GM19023 (cell line): Measurements from ENCODE around the gene FRMD6.

Source experiments
- ATAC-seq: cut with Tn5 transposase; IDR thresholded peaks from one replicate; pipeline ENCODE4 v1.9.1; 2021; ENCODE audit warnings: mild to moderate bottlenecking, moderate library complexity; ENCODE audit not compliant: unreplicated experiment

FRMD6 gene

DNA sequence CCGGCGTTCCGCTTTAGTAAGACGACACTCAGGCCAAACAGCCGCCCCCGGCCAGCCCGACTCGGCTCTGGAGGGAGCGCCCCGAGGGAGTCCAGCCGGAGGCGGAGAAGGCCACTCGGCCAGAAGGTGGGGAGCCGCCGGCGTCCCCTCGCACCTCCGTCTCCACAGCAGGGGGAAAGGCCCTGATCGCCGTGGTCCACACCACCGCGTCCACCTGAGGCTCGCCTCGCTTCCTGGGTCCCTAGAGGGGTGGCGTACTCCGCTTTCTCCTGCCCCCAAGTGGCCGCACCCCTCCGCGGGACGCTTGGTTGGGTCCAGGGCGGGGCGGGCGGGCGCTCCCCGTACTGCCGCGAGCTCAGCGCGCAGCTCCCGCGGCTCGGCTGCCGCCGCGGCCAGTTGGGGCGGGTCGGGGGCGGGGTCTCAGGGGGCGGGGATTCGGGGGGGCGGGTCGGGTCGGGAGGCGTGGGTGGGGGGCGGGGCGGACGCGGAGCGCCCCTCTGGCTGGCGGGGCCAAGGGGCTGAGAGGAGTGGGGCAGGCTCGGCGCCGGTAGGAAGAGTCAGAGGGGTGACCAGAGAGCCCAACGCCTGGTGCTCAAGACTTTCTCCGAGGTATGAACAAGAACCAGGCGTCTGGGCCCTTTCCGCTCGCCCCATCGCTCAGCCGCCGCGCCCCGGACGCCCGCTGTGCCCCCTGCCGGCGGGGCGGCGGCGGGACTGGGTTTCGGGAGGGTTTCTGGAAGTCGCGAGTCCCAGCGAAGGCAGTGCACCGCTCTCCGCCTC lies at the start of gene FRMD6:
Gene FRMD6 (plus strand): TSS at position 523 of the 780 bp plus-strand sequence. CDS start 37,927 bp downstream, outside the sequence.
- peak; percentile 75 for ATAC-seq

DNA sequence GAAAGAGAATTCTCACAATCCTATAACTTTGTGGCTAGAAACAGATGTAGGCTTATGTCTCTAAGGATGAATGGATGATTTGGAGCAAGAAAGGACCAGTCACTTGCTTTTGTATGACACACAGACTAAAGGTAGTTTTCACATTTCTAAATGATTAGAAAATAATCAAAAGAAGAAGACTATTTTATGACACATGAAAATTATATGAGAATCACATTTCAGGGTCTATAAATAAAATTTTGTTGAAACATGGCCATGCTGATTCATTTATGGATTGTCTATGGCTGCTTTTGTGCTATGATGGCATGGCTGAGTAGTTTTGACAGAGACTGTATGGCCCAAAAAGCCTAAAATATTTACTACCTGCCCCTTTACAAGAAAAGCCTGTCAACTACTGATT lies 49.4 kb upstream of the FRMD6 start:
- no peak for ATAC-seq

DNA sequence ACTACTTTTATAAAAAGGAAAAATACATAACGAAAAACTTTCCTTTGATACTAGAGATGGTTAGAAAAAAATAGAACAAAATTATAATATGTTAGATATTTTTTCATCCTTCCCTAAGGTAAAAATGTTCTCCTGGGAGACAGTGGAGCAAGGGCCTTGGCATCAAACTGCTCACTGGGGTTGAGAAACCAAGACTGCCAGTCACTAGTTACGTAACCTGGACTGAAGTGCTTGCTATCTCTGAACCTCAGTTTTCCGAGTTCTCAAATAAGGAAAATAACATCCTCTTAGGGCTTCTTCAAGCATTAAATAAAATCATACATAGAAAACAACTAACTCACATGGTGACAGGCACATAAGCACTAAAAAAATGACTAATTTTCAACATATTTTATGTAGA lies 48.2 kb upstream of the FRMD6 start:
- no peak for ATAC-seq

DNA sequence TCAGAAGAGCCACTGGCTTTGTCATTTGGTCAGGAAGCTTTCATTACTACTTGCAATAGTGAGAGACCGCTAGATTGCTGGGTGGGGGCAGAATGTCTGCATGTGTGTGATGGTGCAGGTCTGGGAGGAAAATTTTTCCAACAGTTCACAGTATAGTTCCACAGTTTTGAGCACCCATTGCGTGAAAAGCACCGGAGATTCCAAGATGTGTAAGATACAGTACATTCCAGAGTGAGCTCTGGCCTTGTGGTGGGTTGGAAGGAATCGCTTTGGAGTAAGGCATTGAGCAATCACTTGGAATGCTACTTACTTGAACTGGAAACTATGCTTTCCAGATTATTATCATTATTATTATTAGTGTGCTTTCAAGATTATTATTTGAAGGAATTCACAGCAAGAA lies 47.6 kb upstream of the FRMD6 start:
- no peak for ATAC-seq

DNA sequence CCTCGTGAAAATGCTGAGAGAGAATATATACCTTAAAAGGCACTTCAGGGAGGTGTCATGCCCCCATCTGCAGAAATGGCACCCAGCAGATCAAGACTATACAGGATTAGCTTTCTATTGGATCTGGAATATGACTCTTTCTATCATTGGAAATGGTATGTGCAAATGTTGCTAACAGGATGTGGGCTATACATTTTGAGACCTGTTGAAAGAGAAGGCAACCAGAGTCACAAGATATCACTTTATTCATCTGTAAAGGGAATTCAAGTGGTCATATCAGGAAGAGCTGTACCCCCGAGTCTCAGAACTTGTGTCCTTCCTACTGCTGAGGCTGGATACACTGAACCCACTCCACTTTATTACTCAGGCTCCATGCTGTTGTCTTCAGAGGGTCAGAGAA lies 46.1 kb upstream of the FRMD6 start:
- ATAC-seq = no peak

DNA sequence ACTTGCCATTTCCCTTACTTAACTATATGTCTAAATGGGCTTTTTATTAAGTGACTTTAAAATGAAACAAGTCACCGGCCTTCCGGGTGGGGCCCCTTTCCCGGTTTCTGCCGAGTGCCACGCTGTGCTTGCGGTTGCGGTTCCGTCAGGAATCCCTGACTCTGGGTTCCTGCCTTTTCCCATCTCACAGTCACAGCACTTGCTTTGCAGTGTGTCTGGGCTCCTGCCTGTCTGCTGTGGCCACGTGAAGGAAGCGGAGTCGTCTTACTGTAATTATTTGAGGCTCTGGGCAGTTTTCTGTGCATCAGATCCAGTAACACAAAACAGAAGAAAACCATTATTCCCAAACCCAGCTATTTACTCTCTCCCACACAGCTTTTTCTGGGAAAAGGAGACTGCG lies 44.0 kb upstream of the FRMD6 start:
- ATAC-seq = no peak

DNA sequence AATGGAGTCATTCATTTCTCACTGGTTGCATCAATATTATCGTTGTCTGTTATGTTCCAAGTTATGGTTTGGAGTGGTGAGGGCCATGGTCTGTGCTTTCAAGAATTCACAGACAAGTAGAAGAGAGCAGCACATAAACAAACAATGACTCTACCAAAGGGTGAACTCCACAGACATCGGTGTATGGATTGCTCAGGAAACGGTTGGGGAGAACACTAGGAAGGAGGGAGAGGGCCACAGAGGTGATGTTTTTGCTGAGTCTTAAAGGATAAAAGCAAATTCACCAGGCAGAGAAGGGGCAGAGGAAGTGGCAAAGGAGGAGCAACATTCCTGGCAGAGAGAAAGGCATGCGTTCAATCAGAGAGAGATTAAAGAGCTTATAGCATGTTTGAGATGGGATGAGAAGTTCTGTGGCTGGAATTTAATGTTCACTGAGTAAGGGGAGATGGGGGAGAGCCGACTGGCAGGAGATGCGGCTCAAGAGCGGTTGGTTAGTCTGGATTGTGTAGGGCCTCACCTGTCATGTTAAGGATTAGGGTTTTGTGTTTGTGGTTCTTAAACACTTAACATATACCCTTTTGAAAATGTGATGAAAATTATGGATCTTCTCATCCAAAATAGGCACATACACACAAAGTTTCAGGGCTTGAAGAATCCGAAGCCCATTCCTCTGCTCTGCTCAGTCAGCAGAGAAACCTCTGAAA lies 42.3 kb upstream of the FRMD6 start:
- peak; percentile 21 for ATAC-seq

DNA sequence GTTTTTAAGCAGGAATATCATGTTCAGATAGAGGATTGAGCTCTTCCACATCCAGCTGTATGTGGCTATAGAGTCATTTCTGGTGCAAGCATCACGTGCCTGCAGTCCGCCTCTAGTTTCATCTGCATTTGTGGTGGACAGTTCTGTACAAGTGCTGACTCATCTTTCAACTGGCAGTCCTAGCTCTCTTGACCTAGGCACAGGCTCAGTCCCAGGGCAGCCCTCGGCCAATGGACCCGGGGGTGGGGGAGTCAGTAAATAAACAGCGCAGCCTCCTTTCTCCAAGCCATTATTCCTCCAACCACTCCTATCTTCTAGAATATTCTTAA lies 41.8 kb upstream of the FRMD6 start:
- ATAC-seq = peak; percentile 87

DNA sequence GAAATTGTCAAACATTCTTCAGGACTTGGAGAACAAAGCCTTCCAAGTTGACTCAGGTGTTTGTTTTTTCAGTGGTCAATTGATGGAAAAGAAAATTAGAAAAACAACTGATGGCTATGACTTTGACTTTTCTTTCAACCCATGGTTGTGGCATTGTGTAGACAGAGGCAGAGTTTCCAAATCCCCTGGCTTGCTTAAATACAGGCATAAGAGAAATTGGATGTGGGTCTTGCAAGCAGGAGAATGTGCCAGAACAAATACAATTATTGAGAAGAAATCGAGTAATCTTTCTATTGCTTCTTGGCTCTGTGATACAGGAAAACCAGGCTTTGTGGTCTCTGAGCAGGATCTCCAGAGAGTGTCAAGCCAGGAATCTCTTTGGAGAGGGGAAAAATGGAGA lies 40.9 kb upstream of the FRMD6 start:
- ATAC-seq = no peak

DNA sequence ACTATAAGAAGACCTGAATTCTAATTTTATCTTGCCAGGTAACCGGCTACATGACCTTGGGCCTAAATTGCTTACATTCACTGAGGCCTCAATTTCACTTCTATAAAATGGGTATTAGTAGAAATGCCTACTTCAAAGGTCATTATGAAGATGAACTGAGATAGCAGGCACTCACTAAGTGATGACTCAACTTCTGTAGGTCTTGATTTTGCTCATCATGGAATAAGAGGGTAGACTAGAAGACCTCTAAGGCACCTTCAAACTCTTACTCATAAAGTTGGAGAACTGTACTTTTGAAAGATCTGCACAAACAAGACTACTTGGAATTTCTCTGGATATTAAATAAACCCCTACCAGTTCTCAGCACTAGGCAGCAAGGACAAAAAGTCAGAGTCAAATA lies 39.3 kb upstream of the FRMD6 start:
- ATAC-seq = no peak

DNA sequence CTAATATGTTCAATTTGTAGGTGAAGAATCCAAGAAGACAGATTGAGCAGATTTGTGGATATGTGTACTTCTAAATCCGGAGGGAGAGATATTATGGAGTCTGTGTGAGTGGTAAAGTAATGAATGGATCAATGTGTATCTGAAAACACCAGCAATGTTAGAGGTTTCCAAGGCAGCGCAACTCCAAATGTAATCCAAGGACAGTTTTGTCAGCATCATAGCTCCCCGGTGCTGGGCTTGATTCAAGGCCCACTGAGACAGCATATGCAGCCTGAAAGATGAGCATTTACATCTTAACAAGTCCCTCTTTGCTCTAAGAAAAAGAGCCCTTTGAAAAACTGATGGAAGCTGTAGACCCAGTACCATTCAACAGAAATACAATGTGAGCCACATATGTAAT lies 38.3 kb upstream of the FRMD6 start:
- no peak for ATAC-seq

DNA sequence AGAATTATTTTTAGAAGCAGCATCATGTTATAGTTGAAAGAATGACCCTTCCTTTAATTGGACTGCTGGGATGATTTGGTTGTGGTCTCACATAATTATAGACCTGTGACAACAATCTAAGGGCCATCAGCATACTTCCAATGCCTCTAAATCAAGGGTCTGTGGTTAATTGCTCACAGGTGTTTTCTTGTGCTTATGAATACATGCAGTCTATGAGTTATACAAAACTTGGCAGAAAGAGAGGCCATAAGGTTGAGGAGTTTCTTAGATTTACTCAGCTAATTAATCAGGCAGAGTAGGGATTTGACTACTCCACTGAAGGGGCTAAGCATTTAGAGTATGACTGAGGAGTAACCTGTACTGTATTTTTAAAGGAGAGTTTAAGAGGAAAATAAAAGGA lies 37.0 kb upstream of the FRMD6 start:
- ATAC-seq = no peak

DNA sequence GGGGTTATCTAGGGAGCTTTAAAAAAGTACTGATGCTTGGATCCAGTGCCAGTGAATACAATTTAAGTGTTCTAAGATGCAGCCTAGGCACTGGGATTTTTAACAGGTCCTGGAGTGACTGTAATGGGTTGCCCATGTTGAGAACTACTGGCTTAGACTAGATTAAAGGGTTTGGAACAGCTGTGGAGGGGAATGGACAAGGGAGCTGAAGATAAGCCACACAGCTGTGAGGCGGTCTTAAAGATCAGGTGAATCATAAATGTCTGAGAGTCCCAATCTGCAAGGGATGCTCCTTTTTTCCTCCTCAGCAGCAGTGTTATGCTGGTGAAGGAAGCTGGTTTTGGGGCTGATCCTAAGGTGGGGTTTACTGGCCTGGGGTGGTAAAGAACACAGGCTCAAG lies 35.5 kb upstream of the FRMD6 start:
- ATAC-seq = no peak

DNA sequence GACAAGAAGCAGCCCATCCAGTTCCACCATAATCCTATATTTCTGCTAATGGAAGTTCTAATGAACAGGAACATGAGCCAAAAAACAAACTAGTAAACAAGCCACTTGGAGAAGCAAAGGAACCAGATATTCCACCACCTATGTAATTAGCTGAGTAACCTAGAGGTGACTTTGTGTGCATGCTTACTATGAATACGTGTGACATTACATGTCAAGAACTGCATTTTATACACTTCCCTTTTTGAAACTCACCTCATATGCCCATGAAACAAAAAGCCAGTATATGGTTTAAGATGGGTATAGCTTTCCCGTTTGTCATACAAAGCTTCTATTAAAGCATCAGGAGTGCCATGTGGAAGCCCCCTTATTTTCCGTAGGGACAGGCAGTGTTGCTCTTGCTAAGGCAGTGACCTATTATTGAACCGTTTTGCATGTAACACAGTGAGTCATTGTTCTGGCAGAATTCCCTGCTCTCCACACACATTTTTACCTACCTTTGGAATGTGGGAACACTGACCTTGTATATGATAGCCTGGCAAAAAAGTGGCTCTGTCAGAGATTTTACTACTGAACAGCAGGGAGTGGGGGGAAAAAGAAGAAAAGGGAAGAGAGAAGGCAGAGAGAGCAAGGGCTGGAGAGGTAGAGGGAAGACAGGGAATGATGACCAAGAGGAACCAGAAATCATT lies 34.8 kb upstream of the FRMD6 start:
- no peak for ATAC-seq

DNA sequence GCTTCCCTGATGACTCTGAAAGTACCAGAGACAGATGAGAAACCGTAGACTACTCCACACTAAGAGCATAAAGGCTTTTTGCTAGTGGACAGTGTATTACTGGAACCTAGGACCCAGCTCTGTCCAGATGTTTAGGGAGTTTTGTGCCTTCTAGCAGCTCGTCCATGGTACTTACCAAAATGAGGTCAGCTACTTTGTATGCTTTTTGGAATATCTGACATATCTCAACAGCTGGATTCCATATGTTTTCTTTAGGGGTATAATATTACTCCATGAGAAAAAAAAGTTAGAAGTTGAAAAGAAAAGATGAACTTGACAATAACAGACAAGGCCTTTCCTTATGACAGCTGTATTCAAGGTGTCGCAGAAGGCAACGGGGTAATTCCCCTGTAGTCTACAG lies 32.1 kb upstream of the FRMD6 start:
- ATAC-seq = no peak

DNA sequence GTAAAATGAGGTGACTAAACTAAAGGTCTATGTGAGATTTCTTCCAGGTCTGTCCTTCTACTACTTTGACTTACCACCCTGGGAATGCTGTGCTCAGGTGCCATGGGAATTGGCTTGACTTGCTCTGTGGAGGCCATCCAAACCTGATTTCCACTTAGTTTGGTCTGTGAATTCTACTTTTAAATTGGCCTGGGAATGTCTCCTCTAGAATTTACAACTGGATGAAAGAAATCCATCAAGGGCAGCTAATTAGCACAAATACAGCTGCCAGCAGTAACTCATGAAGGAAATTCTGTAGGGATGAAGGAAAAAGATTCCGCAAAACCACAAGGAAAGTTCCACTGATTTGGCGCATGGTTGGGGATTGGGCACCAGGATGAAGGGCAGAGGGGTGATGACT lies 31.7 kb upstream of the FRMD6 start:
- no peak for ATAC-seq

DNA sequence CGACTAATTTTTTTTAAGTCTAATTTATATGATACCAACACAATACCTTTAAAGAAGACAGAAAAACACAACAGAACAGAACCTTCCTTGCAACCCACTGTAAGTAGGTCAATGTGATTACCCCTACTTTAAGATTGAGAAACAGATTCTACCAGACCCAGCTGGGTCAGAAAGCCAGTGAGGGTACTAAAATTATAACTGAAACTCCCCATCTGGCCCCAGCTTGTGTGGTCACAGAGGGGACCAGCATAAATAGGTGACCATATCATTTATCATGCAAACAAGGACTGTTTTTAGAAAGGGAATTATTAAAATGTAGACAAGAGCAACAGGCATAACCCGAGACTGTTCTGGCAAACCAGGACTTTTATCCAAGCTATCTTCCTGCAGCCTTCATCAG lies 30.1 kb upstream of the FRMD6 start:
- ATAC-seq = peak; percentile 71

DNA sequence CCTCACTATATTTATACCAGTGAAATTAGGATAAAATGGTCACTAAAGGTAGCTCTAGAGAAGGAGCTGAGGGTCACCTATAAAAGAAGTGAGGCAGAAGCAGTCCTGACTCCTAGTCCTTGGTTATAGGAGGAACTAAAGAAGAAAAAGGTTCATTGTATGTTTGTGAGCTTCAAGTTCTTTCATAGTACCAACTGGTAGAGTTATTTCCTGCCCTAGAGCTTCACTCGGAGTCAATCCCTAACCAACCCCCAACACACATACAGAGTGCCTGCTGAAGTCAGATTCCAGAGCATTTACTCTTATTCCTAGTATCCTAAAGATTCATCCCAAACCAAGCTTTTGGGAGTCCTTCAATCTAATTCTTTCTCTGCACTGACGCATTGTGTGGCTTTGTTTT lies 29.3 kb upstream of the FRMD6 start:
- no peak for ATAC-seq

DNA sequence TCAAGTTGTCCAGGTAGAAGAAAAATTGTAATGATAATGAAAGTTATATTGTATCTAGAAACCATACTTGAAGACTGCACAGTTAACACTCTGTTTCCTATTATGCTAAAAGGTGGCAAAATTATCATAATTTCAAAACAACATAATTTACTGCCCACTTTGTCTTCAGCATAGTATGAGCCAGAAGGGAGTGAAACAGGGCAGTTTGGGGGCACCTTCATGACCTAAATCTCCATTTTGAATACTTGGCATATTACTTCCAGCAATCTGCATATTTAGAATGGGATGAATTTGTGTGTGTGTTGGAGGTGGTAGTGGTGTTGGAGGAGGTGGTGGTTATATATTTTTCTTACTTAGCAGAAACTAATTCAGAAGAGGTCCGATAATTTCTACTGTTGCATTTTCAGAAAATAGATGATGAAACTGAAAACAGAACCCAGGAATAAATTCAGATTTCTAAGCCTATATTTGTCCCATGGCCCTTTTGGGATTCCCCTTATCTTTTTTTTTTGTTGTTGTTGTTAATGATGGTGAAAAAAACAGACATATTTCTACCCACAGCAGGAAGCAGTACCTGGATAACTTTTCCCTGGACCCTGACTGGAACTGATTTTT lies 26.6 kb upstream of the FRMD6 start:
- ATAC-seq = no peak

DNA sequence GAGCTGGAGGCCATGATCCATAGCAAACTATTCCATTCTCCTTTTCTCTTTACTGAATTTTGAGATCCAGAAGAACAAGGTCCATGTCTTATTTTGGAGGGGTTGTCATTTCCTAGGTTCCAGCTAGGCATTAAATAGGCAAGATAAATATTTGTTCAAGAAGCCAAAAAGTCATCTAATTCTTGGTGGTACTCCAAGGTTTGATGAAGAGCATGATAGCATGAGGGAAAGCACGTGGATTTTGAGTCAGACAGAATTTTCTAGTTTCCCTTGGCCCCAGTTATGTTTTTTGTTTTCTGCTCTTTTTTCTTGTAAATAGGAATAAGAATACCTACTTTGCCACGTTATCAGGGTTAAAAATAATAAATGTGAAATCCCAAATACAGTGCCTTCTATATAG lies 25.5 kb upstream of the FRMD6 start:
- no peak for ATAC-seq

DNA sequence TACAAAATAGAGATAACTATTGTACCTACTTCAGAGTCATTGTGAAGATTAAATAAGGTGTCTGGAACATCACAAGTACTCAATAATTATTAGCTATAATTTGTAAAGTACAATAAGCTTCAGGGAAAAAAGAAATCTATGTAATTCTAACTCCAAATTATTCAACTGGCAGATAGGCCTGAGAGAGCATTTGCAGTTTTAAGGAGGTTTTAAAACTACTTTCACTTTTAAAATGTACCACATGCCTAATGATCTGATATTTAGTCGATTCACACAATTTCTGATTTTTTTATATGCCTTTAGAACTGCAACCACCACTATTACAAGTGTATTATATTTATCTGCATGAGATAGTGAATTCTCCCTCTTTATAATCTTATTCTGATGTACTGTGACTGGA lies 24.9 kb upstream of the FRMD6 start:
- no peak for ATAC-seq

DNA sequence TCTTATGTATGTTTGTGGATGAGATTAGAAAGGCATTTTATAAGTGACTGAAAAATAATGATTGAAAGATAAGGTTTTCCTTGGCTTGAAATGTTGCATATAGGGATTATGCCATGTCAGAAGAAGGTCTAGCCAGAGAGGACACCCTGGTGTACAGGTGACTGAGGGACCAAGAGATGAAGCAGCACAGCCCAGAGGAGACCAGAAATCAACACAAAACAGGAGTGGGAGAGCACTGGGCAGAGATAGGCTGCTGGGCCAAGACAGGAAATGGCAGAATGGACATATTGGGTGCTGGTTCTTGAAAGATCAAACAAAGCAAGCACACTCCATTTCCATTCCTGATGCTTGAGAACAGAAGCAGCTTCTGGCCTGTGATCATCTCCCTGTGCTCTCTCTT lies 24.4 kb upstream of the FRMD6 start:
- ATAC-seq = no peak
